Activated effector memory CD4-positive, alpha-beta T cell treated with Interleukin-2 at 50 U/mL for 16 hours (primary cell): ENCODE measurements around the gene KAT14.
"Not testable (repeated sequence)": the region's sequence is repeated elsewhere in the genome, so short reads cannot be mapped to it uniquely, and the experiment has no call there.

Experiments used
- DNase-seq: peaks from one replicate; pipeline ENCODE4 v3.0.0-alpha.2; 2020

KAT14 gene

GRCh38 chr20:18156045-18156444 is 18.4 kb downstream of the KAT14 start:
- no peak for DNase-seq

GRCh38 chr20:18164356-18164755 is 26.7 kb downstream of the KAT14 start:
- DNase-seq = no peak

- DNase-seq = no peak
Observed at GRCh38 chr20:18165553-18165952, 27.9 kb downstream of the KAT14 start.

- no peak for DNase-seq
Observed at GRCh38 chr20:18166241-18166881, 28.7 kb downstream of the KAT14 start.

GRCh38 chr20:18166950-18167349 is 29.3 kb downstream of the KAT14 start:
- DNase-seq = no peak

GRCh38 chr20:18172379-18172778 is 34.7 kb downstream of the KAT14 start:
- DNase-seq = no peak

- DNase-seq = no peak
Observed at GRCh38 chr20:18174906-18175683, 37.4 kb downstream of the KAT14 start.

- DNase-seq = no peak
Observed at GRCh38 chr20:18176318-18176785, 38.7 kb downstream of the KAT14 start.

GRCh38 chr20:18180366-18180765 is 42.7 kb downstream of the KAT14 start:
- not testable (repeated sequence) for DNase-seq

GRCh38 chr20:18180815-18181214 is 43.2 kb downstream of the KAT14 start:
- no peak for DNase-seq

GRCh38 chr20:18187020-18187419 is 49.4 kb downstream of the KAT14 start:
- no peak for DNase-seq

- no peak for DNase-seq
Observed at GRCh38 chr20:18188434-18188833, 50.8 kb downstream of the KAT14 start.

GRCh38 chr20:18190338-18191233 is 52.9 kb downstream of the KAT14 start:
- DNase-seq = no peak

- DNase-seq = no peak
Observed at GRCh38 chr20:18191306-18191705, 53.6 kb downstream of the KAT14 start.

- DNase-seq = not testable (repeated sequence)
Observed at GRCh38 chr20:18194461-18194860, 56.8 kb downstream of the KAT14 start.

- DNase-seq = no peak
Observed at GRCh38 chr20:18195931-18196330, 58.3 kb downstream of the KAT14 start.

GRCh38 chr20:18197382-18198070 is 59.9 kb downstream of the KAT14 start:
- DNase-seq = no peak

- DNase-seq = no peak
Observed at GRCh38 chr20:18202966-18203365, 65.3 kb downstream of the KAT14 start.

- not testable (repeated sequence) for DNase-seq
Observed at GRCh38 chr20:18203700-18204099, 66.0 kb downstream of the KAT14 start.

- DNase-seq = no peak
Observed at GRCh38 chr20:18213002-18213401, 75.3 kb downstream of the KAT14 start.

GRCh38 chr20:18215566-18215965 is 77.9 kb downstream of the KAT14 start:
- no peak for DNase-seq

GRCh38 chr20:18218280-18218679 is 80.6 kb downstream of the KAT14 start:
- DNase-seq = no peak

GRCh38 chr20:18223409-18223808 is 85.7 kb downstream of the KAT14 start:
- DNase-seq = no peak
